Liver (tissue), 9 donors: ENCODE measurements around the gene EML6. TPM values are rescaled to one million over a fixed set of nuclear protein-coding genes. Genes with fewer than 3 reads are reported as not detected.

Experiments used
- DNase-seq: peaks from one replicate; pipeline ENCODE4 v3.0.0-alpha.2; 2017; ENCODE audit warnings: low spot score
- H3K27ac ChIP-seq, 2 donors: one replicate each; pipeline ENCODE4 v1.7.0; 2013; ENCODE audit warnings: inconsistent platforms in 2 of 2, low read length in 2 of 2, control low read depth in 1 of 2, low read depth in 1 of 2, mild to moderate bottlenecking in 1 of 2
- H3K27me3 ChIP-seq, 4 donors: one replicate each; pipeline versions ENCODE4 v1.6.1 to v1.7.0; 2013; ENCODE audit warnings: low read length in 3 of 4, inconsistent platforms in 1 of 4, mild to moderate bottlenecking in 1 of 4, moderate library complexity in 1 of 4; ENCODE audit not compliant: control insufficient read depth in 4 of 4, insufficient read depth in 4 of 4
- H3K36me3 ChIP-seq, 4 donors: one replicate each; pipeline versions ENCODE4 v1.6.1 to v1.7.0; 2013; ENCODE audit warnings: low read length in 3 of 4, mild to moderate bottlenecking in 3 of 4, low read depth in 1 of 4, moderate library complexity in 1 of 4; ENCODE audit not compliant: control insufficient read depth in 4 of 4, insufficient read depth in 3 of 4
- H3K4me1 ChIP-seq, 4 donors: one replicate each; pipeline versions ENCODE4 v1.6.1 to v1.7.0; 2013; ENCODE audit warnings: low read length in 3 of 4, mild to moderate bottlenecking in 3 of 4, moderate library complexity in 1 of 4; ENCODE audit not compliant: control insufficient read depth in 4 of 4, insufficient read depth in 4 of 4
- H3K4me3 ChIP-seq, 3 donors: one replicate each; pipeline versions ENCODE4 v1.6.1 to v1.7.0; 2013; ENCODE audit warnings: low read length in 3 of 3, control low read depth in 1 of 3, low read depth in 1 of 3, mild to moderate bottlenecking in 1 of 3
- H3K9ac ChIP-seq, 2 donors: one replicate each; pipeline ENCODE4 v1.7.0; 2013; ENCODE audit warnings: low read length in 2 of 2, mild to moderate bottlenecking in 2 of 2, moderate library complexity in 2 of 2, control low read depth in 1 of 2, low read depth in 1 of 2
- H3K9me3 ChIP-seq, 4 donors: one replicate each; pipeline versions ENCODE4 v1.6.1 to v1.7.0; 2013; ENCODE audit warnings: low read length in 3 of 4; ENCODE audit not compliant: control insufficient read depth in 4 of 4
- EGR1 ChIP-seq, 2 donors: IDR thresholded peaks; 2 replicates each; pipeline ENCODE4 v1.6.1; 2016 to 2018; ENCODE audit warnings: antibody characterized with exemption in 2 of 2, low read depth in 2 of 2
- FOXA2 ChIP-seq: IDR thresholded peaks from 2 replicates; pipeline ENCODE4 v1.6.1; 2016; ENCODE audit warnings: antibody characterized with exemption
- GABPA ChIP-seq, 2 donors: IDR thresholded peaks in 1 of 2; conservative IDR thresholded peaks in 1 of 2; 2 replicates each; pipeline ENCODE4 v1.6.1; 2016; ENCODE audit warnings: antibody characterized with exemption in 2 of 2, mild to moderate bottlenecking in 1 of 2, moderate library complexity in 1 of 2
- HNF4A ChIP-seq, 2 donors: conservative IDR thresholded peaks; 2 replicates each; pipeline ENCODE4 v1.6.1; 2016; ENCODE audit warnings: antibody characterized with exemption in 2 of 2, mild to moderate bottlenecking in 2 of 2
- HNF4G ChIP-seq: IDR thresholded peaks from 2 replicates; pipeline ENCODE4 v1.6.1; 2016; ENCODE audit warnings: antibody characterized with exemption
- JUND ChIP-seq, 2 donors: IDR thresholded peaks; 2 replicates each; pipeline ENCODE4 v1.6.1; 2016; ENCODE audit warnings: antibody characterized with exemption in 2 of 2
- NR2F2 ChIP-seq: IDR thresholded peaks from 2 replicates; pipeline ENCODE4 v1.6.1; 2016; ENCODE audit warnings: antibody characterized with exemption
- RAD21 ChIP-seq, 2 donors: IDR thresholded peaks; 2 replicates each; pipeline ENCODE4 v1.6.1; 2016; ENCODE audit warnings: antibody characterized with exemption in 2 of 2, mild to moderate bottlenecking in 2 of 2
- RXRA ChIP-seq, 2 donors: IDR thresholded peaks; 2 replicates each; pipeline ENCODE4 v1.6.1; 2017 to 2018; ENCODE audit warnings: antibody characterized with exemption in 2 of 2, mild to moderate bottlenecking in 1 of 2
- SP1 ChIP-seq: IDR thresholded peaks from 2 replicates; pipeline ENCODE4 v1.6.1; 2018; ENCODE audit warnings: antibody characterized with exemption, mild to moderate bottlenecking
- TAF1 ChIP-seq: conservative IDR thresholded peaks from 2 replicates; pipeline ENCODE4 v1.6.1; 2016; ENCODE audit warnings: antibody characterized with exemption, mild to moderate bottlenecking
- YY1 ChIP-seq: IDR thresholded peaks from 2 replicates; pipeline ENCODE4 v1.6.1; 2016; ENCODE audit warnings: antibody characterized with exemption, mild to moderate bottlenecking
- WGBS: extraction: QIAGEN DNeasy Blood & Tissue Kit; methylation state at CpG from one replicate; pipeline ENCODE4 v1.1.7; 2013; 5-methylcytosine and 5-hydroxymethylcytosine counted together
- polyA plus RNA-seq, 2 donors: library from polyadenylated mRNA; stranded (reverse) in 1 of 2; unstranded in 1 of 2; fragments of 200-250 nt in 1 of 2; fragments of >200 nt in 1 of 2; fragmentation: Nextera tagmentation in 1 of 2; extraction: Ambion mirVana in 1 of 2; gene quantifications; one replicate each; pipeline versions ENCODE4 v1.2.1 to v1.2.3, GENCODE V29; 2013 to 2015
- total RNA-seq, 2 donors: library from RNA; depleted of rRNA; stranded (reverse); fragments of >200 nt; gene quantifications; one replicate each; pipeline ENCODE4 v1.2.3, GENCODE V29; 2014
- TF ChIP-seq, protein P1 (sequence below): IDR thresholded peaks from 2 replicates; pipeline ENCODE4 v1.6.1; 2016; ENCODE audit warnings: antibody characterized with exemption, mild to moderate bottlenecking
- TF ChIP-seq, protein P2 (sequence below): IDR thresholded peaks from 2 replicates; pipeline ENCODE4 v1.6.1; 2016; ENCODE audit warnings: antibody characterized with exemption
- TF ChIP-seq, protein P3 (sequence below): IDR thresholded peaks from 2 replicates; pipeline ENCODE4 v1.6.1; 2016; ENCODE audit warnings: antibody characterized with exemption
- TF ChIP-seq, protein P4 (sequence below): fragments of 150-350 bp; IDR thresholded peaks from 2 replicates; pipeline ENCODE4 v1.5.1; 2017; ENCODE audit warnings: improper control_type of control experiment, low read depth, low read length; ENCODE audit not compliant: missing input control
- donor health status: healthy.
- donor health status: healthy.
- donor health status: healthy.
- donor health status: healthy.
- donor health status: healthy.

Gene EML6
- total and polyA plus RNA-seq, 4 donors = 0.33 to 3.0 (median 1.4) TPM

DNA sequence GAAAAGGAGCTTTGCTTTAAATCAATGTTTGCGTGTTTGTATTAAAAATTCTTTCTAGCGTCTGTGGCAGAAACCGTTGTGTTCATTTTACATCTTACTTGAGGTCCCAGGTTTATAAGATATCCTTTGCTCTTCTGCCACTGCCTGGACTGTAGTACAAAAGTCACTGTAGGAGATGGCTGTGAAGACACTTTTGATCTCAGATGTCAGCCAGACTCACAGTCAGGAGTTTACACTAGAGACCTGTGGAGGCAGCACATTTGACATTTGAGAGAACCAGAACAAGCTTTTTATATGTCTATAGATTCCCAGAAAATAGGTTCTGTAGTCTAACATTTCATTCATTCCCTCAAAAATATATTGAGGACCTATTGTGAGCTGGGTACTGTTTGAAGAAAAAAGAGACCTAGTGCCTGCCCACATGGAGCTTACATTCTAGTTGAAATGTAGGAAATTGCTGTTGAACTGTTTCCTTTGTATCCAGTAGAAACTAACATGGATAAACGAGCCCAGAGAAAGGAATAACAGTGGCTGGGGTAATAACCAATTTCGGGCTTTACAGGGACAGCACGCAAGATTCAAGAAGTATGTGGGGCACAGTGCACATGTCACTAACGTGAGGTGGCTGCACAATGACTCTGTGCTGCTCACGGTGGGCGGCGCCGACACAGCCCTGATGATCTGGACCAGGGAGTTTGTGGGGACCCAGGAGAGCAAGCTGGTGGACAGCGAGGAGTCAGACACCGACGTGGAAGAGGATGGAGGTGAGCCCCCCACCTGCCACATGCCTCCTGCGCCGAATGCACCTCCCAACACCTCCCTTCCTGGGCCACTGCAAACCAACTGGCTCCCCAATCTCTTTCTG lies 204.5 kb downstream of the EML6 start:
- no peaks in the 10 kb centered on the region for H3K36me3 ChIP-seq
- no peak overlapping the region for H3K9ac ChIP-seq
- H3K27ac ChIP-seq = no peak overlapping the region
- H3K4me3 ChIP-seq = no peak overlapping the region
- 96% methylated on average over 16 of the region's 16 CpGs for whole genome bisulfite sequencing
- no peak for DNase-seq
- H3K27me3 ChIP-seq = no peaks in the 10 kb centered on the region
- TF ChIP-seq RXRA (IDR thresholded peaks at IDR 0.05) = no peak
- TF ChIP-seq TAF1 = no peak
- no peak for TF ChIP-seq SP1
- TF ChIP-seq RAD21 (IDR thresholded peaks at IDR 0.05) = no peak
- no peaks in the 10 kb centered on the region for H3K9me3 ChIP-seq
- no peaks in the 10 kb centered on the region for H3K4me1 ChIP-seq

DNA sequence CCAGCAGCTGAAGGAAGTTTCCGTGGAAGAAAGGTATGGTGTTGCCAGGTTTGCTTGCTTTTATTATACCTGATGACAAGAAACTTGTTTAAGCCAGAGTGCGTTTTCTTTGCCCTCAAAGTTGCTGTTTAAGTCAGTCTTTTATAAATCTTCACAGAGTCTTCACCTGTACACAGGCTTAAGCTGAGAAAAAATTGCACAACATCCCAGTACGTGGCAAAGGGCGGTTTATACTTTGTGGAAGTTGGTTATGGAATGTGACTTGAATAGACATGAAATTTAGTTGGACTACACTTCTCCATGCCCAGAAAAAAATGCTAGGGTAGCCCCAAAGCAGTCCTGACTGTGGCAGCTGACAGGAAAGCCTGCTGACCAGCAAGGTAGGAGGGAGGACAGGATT lies 205.3 kb downstream of the EML6 start:
- no peaks in the 10 kb centered on the region for H3K4me1 ChIP-seq
- no peak for DNase-seq
- H3K27me3 ChIP-seq = no peaks in the 10 kb centered on the region
- 84% methylated on average over 4 of the region's 4 CpGs for WGBS
- no peak overlapping the region for H3K4me3 ChIP-seq
- TF ChIP-seq, protein P1, sequence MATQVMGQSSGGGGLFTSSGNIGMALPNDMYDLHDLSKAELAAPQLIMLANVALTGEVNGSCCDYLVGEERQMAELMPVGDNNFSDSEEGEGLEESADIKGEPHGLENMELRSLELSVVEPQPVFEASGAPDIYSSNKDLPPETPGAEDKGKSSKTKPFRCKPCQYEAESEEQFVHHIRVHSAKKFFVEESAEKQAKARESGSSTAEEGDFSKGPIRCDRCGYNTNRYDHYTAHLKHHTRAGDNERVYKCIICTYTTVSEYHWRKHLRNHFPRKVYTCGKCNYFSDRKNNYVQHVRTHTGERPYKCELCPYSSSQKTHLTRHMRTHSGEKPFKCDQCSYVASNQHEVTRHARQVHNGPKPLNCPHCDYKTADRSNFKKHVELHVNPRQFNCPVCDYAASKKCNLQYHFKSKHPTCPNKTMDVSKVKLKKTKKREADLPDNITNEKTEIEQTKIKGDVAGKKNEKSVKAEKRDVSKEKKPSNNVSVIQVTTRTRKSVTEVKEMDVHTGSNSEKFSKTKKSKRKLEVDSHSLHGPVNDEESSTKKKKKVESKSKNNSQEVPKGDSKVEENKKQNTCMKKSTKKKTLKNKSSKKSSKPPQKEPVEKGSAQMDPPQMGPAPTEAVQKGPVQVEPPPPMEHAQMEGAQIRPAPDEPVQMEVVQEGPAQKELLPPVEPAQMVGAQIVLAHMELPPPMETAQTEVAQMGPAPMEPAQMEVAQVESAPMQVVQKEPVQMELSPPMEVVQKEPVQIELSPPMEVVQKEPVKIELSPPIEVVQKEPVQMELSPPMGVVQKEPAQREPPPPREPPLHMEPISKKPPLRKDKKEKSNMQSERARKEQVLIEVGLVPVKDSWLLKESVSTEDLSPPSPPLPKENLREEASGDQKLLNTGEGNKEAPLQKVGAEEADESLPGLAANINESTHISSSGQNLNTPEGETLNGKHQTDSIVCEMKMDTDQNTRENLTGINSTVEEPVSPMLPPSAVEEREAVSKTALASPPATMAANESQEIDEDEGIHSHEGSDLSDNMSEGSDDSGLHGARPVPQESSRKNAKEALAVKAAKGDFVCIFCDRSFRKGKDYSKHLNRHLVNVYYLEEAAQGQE = no peak
- TF ChIP-seq NR2F2 (no peak), RXRA (IDR thresholded peaks at IDR 0.05) (no peak), JUND (IDR thresholded peaks at IDR 0.05) (no peak), HNF4A (conservative IDR thresholded peaks at IDR 0.05) (no peak), FOXA2 (no peak), HNF4G (no peak), EGR1 (IDR thresholded peaks at IDR 0.05; ENCODE audit: low read depth in 2 of 2) (no peak), TAF1 (no peak), SP1 (no peak), YY1 (no peak), GABPA (IDR thresholded peaks at IDR 0.05 in 1 of 2, conservative IDR thresholded peaks at IDR 0.05 in 1 of 2) (no peak), RAD21 (IDR thresholded peaks at IDR 0.05) (no peak)
- TF ChIP-seq, protein P2, sequence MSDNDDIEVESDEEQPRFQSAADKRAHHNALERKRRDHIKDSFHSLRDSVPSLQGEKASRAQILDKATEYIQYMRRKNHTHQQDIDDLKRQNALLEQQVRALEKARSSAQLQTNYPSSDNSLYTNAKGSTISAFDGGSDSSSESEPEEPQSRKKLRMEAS = no peak
- TF ChIP-seq, protein P3, sequence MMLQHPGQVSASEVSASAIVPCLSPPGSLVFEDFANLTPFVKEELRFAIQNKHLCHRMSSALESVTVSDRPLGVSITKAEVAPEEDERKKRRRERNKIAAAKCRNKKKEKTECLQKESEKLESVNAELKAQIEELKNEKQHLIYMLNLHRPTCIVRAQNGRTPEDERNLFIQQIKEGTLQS = no peak
- TF ChIP-seq, protein P4, sequence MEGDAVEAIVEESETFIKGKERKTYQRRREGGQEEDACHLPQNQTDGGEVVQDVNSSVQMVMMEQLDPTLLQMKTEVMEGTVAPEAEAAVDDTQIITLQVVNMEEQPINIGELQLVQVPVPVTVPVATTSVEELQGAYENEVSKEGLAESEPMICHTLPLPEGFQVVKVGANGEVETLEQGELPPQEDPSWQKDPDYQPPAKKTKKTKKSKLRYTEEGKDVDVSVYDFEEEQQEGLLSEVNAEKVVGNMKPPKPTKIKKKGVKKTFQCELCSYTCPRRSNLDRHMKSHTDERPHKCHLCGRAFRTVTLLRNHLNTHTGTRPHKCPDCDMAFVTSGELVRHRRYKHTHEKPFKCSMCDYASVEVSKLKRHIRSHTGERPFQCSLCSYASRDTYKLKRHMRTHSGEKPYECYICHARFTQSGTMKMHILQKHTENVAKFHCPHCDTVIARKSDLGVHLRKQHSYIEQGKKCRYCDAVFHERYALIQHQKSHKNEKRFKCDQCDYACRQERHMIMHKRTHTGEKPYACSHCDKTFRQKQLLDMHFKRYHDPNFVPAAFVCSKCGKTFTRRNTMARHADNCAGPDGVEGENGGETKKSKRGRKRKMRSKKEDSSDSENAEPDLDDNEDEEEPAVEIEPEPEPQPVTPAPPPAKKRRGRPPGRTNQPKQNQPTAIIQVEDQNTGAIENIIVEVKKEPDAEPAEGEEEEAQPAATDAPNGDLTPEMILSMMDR = no peak
- no peaks in the 10 kb centered on the region for H3K9me3 ChIP-seq
- no peak overlapping the region for H3K9ac ChIP-seq
- H3K27ac ChIP-seq = no peak overlapping the region
- H3K36me3 ChIP-seq = no peaks in the 10 kb centered on the region
